ENCODE data around the gene EN2.
"Not testable (repeated sequence)": the region's sequence is repeated elsewhere in the genome, so short reads cannot be mapped to it uniquely, and the experiment has no call there.

Gene EN2

GRCh38 chr7:155445606-155446005, 12.3 kb upstream of the EN2 start:
- not testable (repeated sequence) for H3K4me1 ChIP-seq (ENCODE audit: insufficient read depth, low read length); H3K4me3 ChIP-seq (ENCODE audit: low read depth in 1 of 2, low read length in 2 of 2); H3K9me3 ChIP-seq (ENCODE audit: low read length); H3K27ac ChIP-seq (ENCODE audit: low read depth, low read length); H3K36me3 ChIP-seq (ENCODE audit: insufficient read depth, low read length); H3K9ac ChIP-seq (ENCODE audit: low read length)
- H3K27me3 ChIP-seq (ENCODE audit: control insufficient read depth in 1 of 2, insufficient read depth in 2 of 2, low read length in 2 of 2) = peaks cover 16 to 35% of the 10 kb centered on the region in 2 donors

DNA sequence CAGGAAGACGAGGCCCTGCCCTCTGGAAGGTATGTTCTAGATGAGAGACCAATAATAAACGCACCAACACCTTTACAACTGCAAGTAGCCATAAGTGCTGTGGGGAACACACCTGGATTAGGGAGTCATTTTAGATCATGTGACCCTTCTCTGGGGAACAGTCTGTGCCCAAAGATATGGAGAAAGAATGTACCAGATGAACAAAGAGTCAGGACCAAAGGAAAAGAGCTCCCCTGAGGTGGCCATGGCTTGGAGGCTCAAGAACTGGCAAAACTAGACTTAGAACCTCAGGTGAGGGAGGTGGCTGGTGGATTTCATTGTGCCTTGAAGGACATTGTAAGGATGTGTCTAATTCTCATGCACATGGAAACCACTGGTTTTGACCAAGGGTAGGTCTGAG, 10.3 kb upstream of the EN2 start:
- H3K27ac ChIP-seq (ENCODE audit: low read depth, low read length) = no peak overlapping the region
- peaks cover 34 to 51% of the 10 kb centered on the region in 2 donors for H3K27me3 ChIP-seq (ENCODE audit: control insufficient read depth in 1 of 2, insufficient read depth in 2 of 2, low read length in 2 of 2)
- no peaks in the 10 kb centered on the region for H3K9me3 ChIP-seq (ENCODE audit: low read length)
- no peak overlapping the region for H3K4me3 ChIP-seq (ENCODE audit: low read depth in 1 of 2, low read length in 2 of 2)
- no peaks in the 10 kb centered on the region for H3K4me1 ChIP-seq (ENCODE audit: insufficient read depth, low read length)
- H3K9ac ChIP-seq (ENCODE audit: low read length) = no peak overlapping the region
- no peaks in the 10 kb centered on the region for H3K36me3 ChIP-seq (ENCODE audit: insufficient read depth, low read length)

DNA sequence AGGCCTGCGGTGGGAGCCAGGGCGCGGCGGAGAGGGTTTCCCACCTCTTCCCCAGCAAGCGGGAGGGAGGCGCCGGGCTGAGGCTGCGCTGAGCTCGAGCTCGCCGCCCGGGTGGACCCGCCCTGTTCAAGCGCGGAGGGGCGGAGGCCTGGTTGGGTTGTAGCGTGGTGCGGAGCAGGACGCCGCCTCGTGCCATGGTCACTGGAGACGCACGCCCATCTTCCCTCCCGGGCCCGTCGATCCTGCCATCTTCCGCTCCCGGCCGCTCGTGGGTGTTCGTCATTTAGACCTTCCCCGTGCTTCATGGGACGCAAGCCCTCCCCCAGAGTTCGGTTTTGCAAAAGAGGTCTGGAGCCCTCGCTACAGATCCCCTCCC, 9.3 kb upstream of the EN2 start:
- no peaks in the 10 kb centered on the region for H3K9me3 ChIP-seq (ENCODE audit: low read length)
- peaks cover 43 to 62% of the 10 kb centered on the region in 2 donors for H3K27me3 ChIP-seq (ENCODE audit: control insufficient read depth in 1 of 2, insufficient read depth in 2 of 2, low read length in 2 of 2)
- H3K4me1 ChIP-seq (ENCODE audit: insufficient read depth, low read length) = no peaks in the 10 kb centered on the region
- no peaks in the 10 kb centered on the region for H3K36me3 ChIP-seq (ENCODE audit: insufficient read depth, low read length)
- no peak overlapping the region for H3K9ac ChIP-seq (ENCODE audit: low read length)
- H3K4me3 ChIP-seq (ENCODE audit: low read depth in 1 of 2, low read length in 2 of 2) = no peak overlapping the region
- H3K27ac ChIP-seq (ENCODE audit: low read depth, low read length) = no peak overlapping the region

DNA sequence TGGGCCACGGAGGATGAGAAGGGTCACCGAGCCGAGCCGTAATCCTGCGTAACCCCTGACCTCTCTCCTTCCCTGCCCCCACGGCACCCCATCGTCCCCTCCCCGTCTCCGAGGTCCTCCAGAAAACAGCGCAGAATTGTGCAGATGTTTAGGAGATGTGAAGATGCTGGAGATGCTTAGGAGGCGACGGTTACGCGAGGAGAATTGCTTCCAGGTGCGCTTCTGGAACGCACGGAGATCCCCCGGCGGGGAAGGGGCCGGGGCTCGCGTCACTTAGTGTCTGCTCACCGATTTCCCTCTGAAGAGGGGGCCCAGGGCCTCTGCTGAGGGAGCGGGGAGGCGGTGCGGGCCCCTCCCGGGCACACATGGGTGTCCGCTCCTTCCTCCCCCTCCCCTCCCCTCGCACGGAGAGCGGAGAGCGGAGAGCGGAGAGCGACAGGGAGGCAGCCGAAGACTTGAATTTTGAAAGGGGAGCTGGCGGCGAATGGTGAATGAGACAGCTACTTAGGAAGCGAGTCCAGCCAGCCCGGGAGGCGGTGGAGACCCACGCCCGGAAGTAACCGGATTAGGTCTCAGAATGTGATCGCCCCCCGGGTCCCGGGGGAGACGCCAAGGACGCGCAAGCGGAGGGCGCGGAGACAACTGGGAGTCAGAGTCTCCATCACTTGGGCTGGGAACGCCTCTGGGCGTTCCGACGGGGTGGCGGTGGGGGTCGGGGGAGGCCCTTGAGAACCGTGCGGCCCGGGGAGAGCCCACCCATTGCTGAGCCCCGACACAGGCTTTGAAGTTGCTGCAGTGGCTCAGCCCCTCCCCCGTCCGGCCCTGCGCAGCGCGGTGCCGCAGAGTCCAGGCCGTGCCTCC, 8.7 kb upstream of the EN2 start:
- peaks cover 2% of the 10 kb centered on the region for H3K4me1 ChIP-seq (ENCODE audit: insufficient read depth, low read length)
- H3K9me3 ChIP-seq (ENCODE audit: low read length) = no peaks in the 10 kb centered on the region
- H3K9ac ChIP-seq (ENCODE audit: low read length) = no peak overlapping the region
- no peaks in the 10 kb centered on the region for H3K36me3 ChIP-seq (ENCODE audit: insufficient read depth, low read length)
- no peak overlapping the region for H3K4me3 ChIP-seq (ENCODE audit: low read depth in 1 of 2, low read length in 2 of 2)
- peaks cover 45 to 68% of the 10 kb centered on the region in 2 donors for H3K27me3 ChIP-seq (ENCODE audit: control insufficient read depth in 1 of 2, insufficient read depth in 2 of 2, low read length in 2 of 2)
- H3K27ac ChIP-seq (ENCODE audit: low read depth, low read length) = no peak overlapping the region

DNA sequence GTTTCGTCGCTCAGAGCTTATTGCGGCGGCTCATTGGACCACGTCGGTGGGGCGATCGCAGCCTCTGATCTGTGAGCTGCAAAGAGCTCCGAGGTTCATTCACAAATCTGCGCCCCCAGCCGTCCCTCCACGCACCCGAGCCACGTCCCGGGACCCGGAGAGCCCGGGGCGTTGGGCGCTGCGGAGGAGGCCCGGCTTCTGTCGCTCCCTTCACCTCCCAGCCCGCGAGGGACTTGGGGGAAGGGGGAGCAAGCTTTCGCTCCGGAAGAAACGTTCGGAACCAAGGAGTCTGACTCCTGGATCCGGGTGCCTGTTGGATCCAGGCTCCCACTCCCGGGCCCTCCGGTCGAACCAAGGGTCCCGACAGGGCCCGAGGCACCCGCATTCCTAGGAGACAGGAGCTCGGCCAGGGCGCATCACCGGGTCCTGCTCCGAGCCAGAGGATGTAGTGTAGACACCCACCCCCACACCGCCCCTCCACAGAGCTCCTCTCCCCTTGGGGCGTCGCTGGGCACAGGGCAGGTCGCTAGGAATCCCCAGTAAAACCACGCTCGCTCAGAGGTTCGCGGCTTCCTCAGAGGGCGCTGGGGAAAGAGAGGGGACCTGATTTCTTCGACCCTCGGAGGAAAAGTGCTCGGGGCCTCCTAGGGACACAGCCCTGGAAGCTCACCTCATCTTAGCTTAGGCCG, 7.9 kb upstream of the EN2 start:
- Histone ChIP-seq H3K4me1 (ENCODE audit: insufficient read depth, low read length) (peaks cover 6% of the 10 kb centered on the region), H3K27ac (ENCODE audit: low read depth, low read length) (no peak overlapping the region)

DNA sequence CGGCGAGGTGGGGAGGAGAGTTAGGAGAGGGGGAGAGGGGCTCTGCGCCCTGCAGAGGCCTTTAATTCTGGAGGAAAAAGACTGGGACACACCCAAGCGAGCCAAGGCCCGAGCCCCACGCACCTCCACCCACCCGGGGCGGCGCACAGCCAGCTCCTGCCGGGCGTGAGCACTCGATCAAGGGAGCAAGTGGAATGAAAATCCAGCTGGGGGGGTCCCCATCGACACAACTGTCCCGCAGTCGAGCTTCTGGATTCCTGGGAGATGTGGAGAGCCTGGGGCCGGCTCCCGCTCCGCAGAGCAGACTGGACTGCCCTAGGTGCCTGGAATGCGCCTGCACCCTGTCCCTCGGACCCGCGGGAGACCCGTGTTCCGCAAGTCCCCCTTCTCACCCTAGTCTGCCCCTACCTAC, 7.4 kb upstream of the EN2 start:
- Histone ChIP-seq H3K9me3 (ENCODE audit: low read length) (no peaks in the 10 kb centered on the region), H3K27me3 (ENCODE audit: control insufficient read depth in 1 of 2, insufficient read depth in 2 of 2, low read length in 2 of 2) (peaks cover 58 to 81% of the 10 kb centered on the region in 2 donors), H3K27ac (ENCODE audit: low read depth, low read length) (no peak overlapping the region), H3K36me3 (ENCODE audit: insufficient read depth, low read length) (no peaks in the 10 kb centered on the region), H3K9ac (ENCODE audit: low read length) (no peak overlapping the region), H3K4me3 (ENCODE audit: low read depth in 1 of 2, low read length in 2 of 2) (no peak overlapping the region), H3K4me1 (ENCODE audit: insufficient read depth, low read length) (peaks cover 6% of the 10 kb centered on the region)

More for the DNA sequence above, 7.9 kb upstream of the EN2 start:
- H3K9ac ChIP-seq (ENCODE audit: low read length) = no peak overlapping the region
- H3K27me3 ChIP-seq (ENCODE audit: control insufficient read depth in 1 of 2, insufficient read depth in 2 of 2, low read length in 2 of 2) = peaks cover 52 to 75% of the 10 kb centered on the region in 2 donors
- H3K36me3 ChIP-seq (ENCODE audit: insufficient read depth, low read length) = no peaks in the 10 kb centered on the region
- no peaks in the 10 kb centered on the region for H3K9me3 ChIP-seq (ENCODE audit: low read length)
- H3K4me3 ChIP-seq (ENCODE audit: low read depth in 1 of 2, low read length in 2 of 2) = no peak overlapping the region

DNA sequence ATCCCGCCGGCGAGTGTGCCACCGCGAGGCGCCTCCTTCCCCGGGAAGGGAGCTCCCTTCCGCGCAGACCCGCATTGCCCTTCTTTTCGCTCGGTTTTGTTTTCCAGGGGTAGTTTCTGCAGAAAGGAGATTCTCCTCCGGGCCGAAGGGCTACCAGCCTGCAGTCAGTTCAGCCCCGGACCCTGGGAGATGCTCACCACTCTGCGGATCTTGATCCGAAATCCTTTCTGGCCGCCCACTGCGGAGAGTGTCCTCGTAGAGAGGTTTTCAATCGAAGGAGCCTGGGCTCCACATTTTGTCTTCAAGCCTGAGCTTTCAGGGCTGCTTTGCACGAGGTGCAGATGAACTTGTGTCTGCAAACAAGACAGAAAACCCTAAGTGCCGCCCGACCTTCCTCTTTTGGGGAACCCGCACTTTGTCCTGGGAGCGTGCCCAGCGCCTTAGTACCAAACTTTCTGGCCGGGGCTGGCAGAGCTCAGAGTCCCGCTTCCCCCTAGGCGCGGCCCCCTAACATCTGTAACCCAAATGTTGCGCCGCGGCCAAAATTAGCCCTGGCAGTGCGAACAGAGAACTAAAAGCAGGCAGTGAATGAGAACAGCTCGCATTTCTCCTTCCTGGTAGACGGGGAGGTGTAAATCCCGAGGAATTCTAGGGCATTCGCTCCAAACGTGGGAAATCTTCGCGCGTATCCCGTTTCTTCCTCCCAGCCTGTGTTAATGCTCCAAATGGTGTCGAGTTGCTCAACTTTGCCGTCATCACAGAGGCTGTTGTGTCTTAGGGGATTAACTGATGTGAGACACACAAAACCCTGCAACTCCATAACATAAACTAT, 6.7 kb upstream of the EN2 start:
- Histone ChIP-seq H3K27ac (ENCODE audit: low read depth, low read length) (no peak overlapping the region), H3K36me3 (ENCODE audit: insufficient read depth, low read length) (no peaks in the 10 kb centered on the region), H3K9ac (ENCODE audit: low read length) (no peak overlapping the region), H3K4me1 (ENCODE audit: insufficient read depth, low read length) (peaks cover 7% of the 10 kb centered on the region), H3K9me3 (ENCODE audit: low read length) (no peaks in the 10 kb centered on the region), H3K4me3 (ENCODE audit: low read depth in 1 of 2, low read length in 2 of 2) (no peak overlapping the region), H3K27me3 (ENCODE audit: control insufficient read depth in 1 of 2, insufficient read depth in 2 of 2, low read length in 2 of 2) (peaks cover 64 to 87% of the 10 kb centered on the region in 2 donors)

DNA sequence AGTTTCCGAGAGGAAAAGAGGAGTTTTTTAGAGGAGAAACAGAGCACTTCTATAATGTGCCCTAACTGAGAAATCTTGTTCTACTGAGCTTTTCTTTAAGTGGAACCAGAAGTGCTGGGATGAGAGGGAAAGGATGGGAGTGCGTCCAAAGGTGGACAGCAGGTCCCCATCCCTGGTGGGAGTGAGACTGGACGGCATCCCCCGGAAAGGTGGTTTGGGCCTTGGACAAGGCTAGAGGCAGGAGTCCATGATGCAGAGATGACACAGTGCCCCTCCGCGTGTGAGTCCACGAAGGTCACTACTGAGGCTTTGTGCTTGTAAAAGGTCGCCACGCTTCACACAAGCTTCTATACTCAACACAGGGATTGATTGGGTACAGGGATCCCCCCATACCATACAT, 6.1 kb upstream of the EN2 start:
- Histone ChIP-seq H3K27ac (ENCODE audit: low read depth, low read length) (no peak overlapping the region), H3K27me3 (ENCODE audit: control insufficient read depth in 1 of 2, insufficient read depth in 2 of 2, low read length in 2 of 2) (peaks cover 71 to 94% of the 10 kb centered on the region in 2 donors), H3K9me3 (ENCODE audit: low read length) (no peaks in the 10 kb centered on the region), H3K4me3 (ENCODE audit: low read depth in 1 of 2, low read length in 2 of 2) (no peak overlapping the region), H3K36me3 (ENCODE audit: insufficient read depth, low read length) (no peaks in the 10 kb centered on the region), H3K4me1 (ENCODE audit: insufficient read depth, low read length) (peaks cover 14% of the 10 kb centered on the region), H3K9ac (ENCODE audit: low read length) (no peak overlapping the region)

GRCh38 chr7:155452505-155453295, 5.2 kb upstream of the EN2 start:
- Histone ChIP-seq H3K9ac (ENCODE audit: low read length) (no peak overlapping the region), H3K4me1 (ENCODE audit: insufficient read depth, low read length) (peaks cover 18% of the 10 kb centered on the region), H3K9me3 (ENCODE audit: low read length) (no peaks in the 10 kb centered on the region), H3K4me3 (ENCODE audit: low read depth in 1 of 2, low read length in 2 of 2) (no peak overlapping the region), H3K36me3 (ENCODE audit: insufficient read depth, low read length) (no peaks in the 10 kb centered on the region), H3K27me3 (ENCODE audit: control insufficient read depth in 1 of 2, insufficient read depth in 2 of 2, low read length in 2 of 2) (peaks cover 66 to 94% of the 10 kb centered on the region in 2 donors), H3K27ac (ENCODE audit: low read depth, low read length) (no peak overlapping the region)

GRCh38 chr7:155453296-155454182, 4.4 kb upstream of the EN2 start:
- Histone ChIP-seq H3K27me3 (ENCODE audit: control insufficient read depth in 1 of 2, insufficient read depth in 2 of 2, low read length in 2 of 2) (peaks cover 58 to 92% of the 10 kb centered on the region in 2 donors), H3K4me1 (ENCODE audit: insufficient read depth, low read length) (peaks cover 18% of the 10 kb centered on the region), H3K4me3 (ENCODE audit: low read depth in 1 of 2, low read length in 2 of 2) (no peak overlapping the region), H3K36me3 (ENCODE audit: insufficient read depth, low read length) (no peaks in the 10 kb centered on the region), H3K27ac (ENCODE audit: low read depth, low read length) (no peak overlapping the region), H3K9me3 (ENCODE audit: low read length) (no peaks in the 10 kb centered on the region), H3K9ac (ENCODE audit: low read length) (no peak overlapping the region)

Data from muscle layer of colon (tissue), 2 donors.